ENCODE measurements around the gene PYHIN1.
"Not testable (repeated sequence)": the region's sequence is repeated elsewhere in the genome, so short reads cannot be mapped to it uniquely, and the experiment has no call there.

The PYHIN1 gene

GRCh38 chr1:158979229-158979628 is 47.9 kb downstream of the PYHIN1 start:
- no peak for DNase-seq (ENCODE audit: low read depth)

GRCh38 chr1:158983235-158983634 is 51.9 kb downstream of the PYHIN1 start:
- no peak for DNase-seq (ENCODE audit: low read depth)

GRCh38 chr1:158984386-158984785 is 53.0 kb downstream of the PYHIN1 start:
- DNase-seq (ENCODE audit: low read depth): no peak

GRCh38 chr1:158989424-158989823 is 58.1 kb downstream of the PYHIN1 start:
- no peak for DNase-seq (ENCODE audit: low read depth)

- no peak for DNase-seq (ENCODE audit: low read depth)
Observed at GRCh38 chr1:158992787-158993312, 61.5 kb downstream of the PYHIN1 start.

GRCh38 chr1:158996998-158997397 is 65.6 kb downstream of the PYHIN1 start:
- DNase-seq (ENCODE audit: low read depth): no peak

GRCh38 chr1:158998037-158998780 is 66.9 kb downstream of the PYHIN1 start:
- no peak for DNase-seq (ENCODE audit: low read depth)

- no peak for DNase-seq (ENCODE audit: low read depth)
Observed at GRCh38 chr1:158998781-158999161, 67.4 kb downstream of the PYHIN1 start.

GRCh38 chr1:158999316-159000069 is 68.1 kb downstream of the PYHIN1 start:
- DNase-seq (ENCODE audit: low read depth): peak; percentile 89

- DNase-seq (ENCODE audit: low read depth): no peak
Observed at GRCh38 chr1:159000070-159000409, 68.7 kb downstream of the PYHIN1 start.

GRCh38 chr1:159000625-159001024 is 69.3 kb downstream of the PYHIN1 start:
- peak; percentile 91 for DNase-seq (ENCODE audit: low read depth)

GRCh38 chr1:159005161-159005560 is 73.8 kb downstream of the PYHIN1 start:
- DNase-seq (ENCODE audit: low read depth): no peak

- DNase-seq (ENCODE audit: low read depth): no peak
Observed at GRCh38 chr1:159005676-159006075, 74.3 kb downstream of the PYHIN1 start.

- DNase-seq (ENCODE audit: low read depth): not testable (repeated sequence)
Observed at GRCh38 chr1:159006210-159006807, 75.0 kb downstream of the PYHIN1 start.

GRCh38 chr1:159007726-159008125 is 76.4 kb downstream of the PYHIN1 start:
- DNase-seq (ENCODE audit: low read depth): no peak

GRCh38 chr1:159008744-159009188 is 77.4 kb downstream of the PYHIN1 start:
- DNase-seq (ENCODE audit: low read depth): no peak

- DNase-seq (ENCODE audit: low read depth): no peak
Observed at GRCh38 chr1:159009287-159009686, 77.9 kb downstream of the PYHIN1 start.

GRCh38 chr1:159009704-159010361 is 78.5 kb downstream of the PYHIN1 start, which contains the start of gene IFI16:
Gene IFI16 (plus strand): TSS chr1:159009907. CDS start chr1:159014681, 4,774 bp downstream.
- peak; percentile 83 for DNase-seq (ENCODE audit: low read depth)

- no peak for DNase-seq (ENCODE audit: low read depth)
Observed at GRCh38 chr1:159010391-159010790, 79.0 kb downstream of the PYHIN1 start.

- not testable (repeated sequence) for DNase-seq (ENCODE audit: low read depth)
Observed at GRCh38 chr1:159011001-159011400, 79.6 kb downstream of the PYHIN1 start.

- no peak for DNase-seq (ENCODE audit: low read depth)
Observed at GRCh38 chr1:159011751-159012150, 80.4 kb downstream of the PYHIN1 start.

- DNase-seq (ENCODE audit: low read depth): no peak
Observed at GRCh38 chr1:159012495-159012894, 81.1 kb downstream of the PYHIN1 start.
